Measurements from ENCODE around the gene TMEM179.

DNA sequence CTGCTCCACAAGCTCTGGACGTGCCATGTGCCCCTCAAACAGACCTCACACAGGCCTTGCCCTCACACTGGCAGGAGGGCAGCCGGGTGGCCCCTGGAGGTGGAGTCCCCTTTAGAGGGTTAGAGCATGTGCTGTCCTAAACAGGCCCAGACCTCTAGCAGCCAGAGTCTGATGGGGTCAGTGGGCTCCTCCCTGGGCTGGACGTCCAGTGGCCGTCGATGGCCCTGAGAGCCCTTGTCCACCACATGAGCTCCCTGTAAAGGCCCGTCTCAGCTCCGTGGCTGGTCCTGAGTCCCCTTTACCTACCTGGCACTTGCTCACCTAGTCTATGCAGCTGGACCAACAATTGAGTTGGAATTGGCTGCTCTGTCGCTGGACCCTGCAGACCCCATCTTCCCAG, 3.8 kb downstream of the TMEM179 start:
- TF ChIP-seq, protein P1, sequence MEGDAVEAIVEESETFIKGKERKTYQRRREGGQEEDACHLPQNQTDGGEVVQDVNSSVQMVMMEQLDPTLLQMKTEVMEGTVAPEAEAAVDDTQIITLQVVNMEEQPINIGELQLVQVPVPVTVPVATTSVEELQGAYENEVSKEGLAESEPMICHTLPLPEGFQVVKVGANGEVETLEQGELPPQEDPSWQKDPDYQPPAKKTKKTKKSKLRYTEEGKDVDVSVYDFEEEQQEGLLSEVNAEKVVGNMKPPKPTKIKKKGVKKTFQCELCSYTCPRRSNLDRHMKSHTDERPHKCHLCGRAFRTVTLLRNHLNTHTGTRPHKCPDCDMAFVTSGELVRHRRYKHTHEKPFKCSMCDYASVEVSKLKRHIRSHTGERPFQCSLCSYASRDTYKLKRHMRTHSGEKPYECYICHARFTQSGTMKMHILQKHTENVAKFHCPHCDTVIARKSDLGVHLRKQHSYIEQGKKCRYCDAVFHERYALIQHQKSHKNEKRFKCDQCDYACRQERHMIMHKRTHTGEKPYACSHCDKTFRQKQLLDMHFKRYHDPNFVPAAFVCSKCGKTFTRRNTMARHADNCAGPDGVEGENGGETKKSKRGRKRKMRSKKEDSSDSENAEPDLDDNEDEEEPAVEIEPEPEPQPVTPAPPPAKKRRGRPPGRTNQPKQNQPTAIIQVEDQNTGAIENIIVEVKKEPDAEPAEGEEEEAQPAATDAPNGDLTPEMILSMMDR (IDR thresholded peaks at IDR 0.05) = no peak
- no peak for TF ChIP-seq POLR2A (IDR thresholded peaks at IDR 0.05)
